CD4-positive, alpha-beta T cell (primary cell): Measurements from ENCODE around the gene CLEC1B. TPM values are rescaled to one million over a fixed set of nuclear protein-coding genes. Genes with fewer than 3 reads are reported as not detected.

Experiments used
- ATAC-seq: fragments of 200-7000 bp; cut with Tn5 transposase; one replicate; pipeline ENCODE4 v1.10.0; 2022; ENCODE audit warnings: mild to moderate bottlenecking; ENCODE audit not compliant: poor library complexity
- CTCF ChIA-PET: fragments of 350-600 bp; sonication (Branson Sonifier 250); formaldehyde crosslinking; loops from one replicate; lab custom pipeline; 2021; ENCODE audit warnings: antibody characterized with exemption, inconsistent platforms; lab: Charles Lee
- POLR2A ChIA-PET: fragments of 350-600 bp; sonication (Branson Sonifier 250); formaldehyde crosslinking; loops from one replicate; lab custom pipeline; 2021; ENCODE audit warnings: antibody characterized with exemption, inconsistent platforms; lab: Charles Lee
- DNase-seq, 14 experiments: peaks; one replicate each; pipeline ENCODE4 v3.0.0-alpha.2; 2013 to 2020; ENCODE audit warnings: mixed read lengths in 2 of 14
- H3K27ac ChIP-seq, 2 donors: one replicate each; pipeline versions ENCODE4 v1.5.1 to v1.7.0; 2013; ENCODE audit warnings: low read length in 2 of 2, low read depth in 1 of 2, mild to moderate bottlenecking in 1 of 2
- H3K27me3 ChIP-seq, 2 experiments: 1 replicate in 1 of 2; 2 replicates in 1 of 2; pipeline versions ENCODE4 v1.6.1 to v1.7.0; 2013; ENCODE audit warnings: low read length in 2 of 2, control low read depth in 1 of 2, mild to moderate bottlenecking in 1 of 2, moderate library complexity in 1 of 2; ENCODE audit not compliant: insufficient read depth in 2 of 2, control insufficient read depth in 1 of 2
- H3K36me3 ChIP-seq: one replicate; pipeline ENCODE4 v1.6.1; 2013; ENCODE audit warnings: low read length, control low read depth; ENCODE audit not compliant: insufficient read depth
- H3K4me1 ChIP-seq: one replicate; pipeline ENCODE4 v1.6.1; 2013; ENCODE audit warnings: low read length, control low read depth; ENCODE audit not compliant: insufficient read depth
- H3K4me3 ChIP-seq: one replicate; pipeline ENCODE4 v1.5.1; 2013; ENCODE audit warnings: mild to moderate bottlenecking, low read length, moderate library complexity
- H3K9me3 ChIP-seq, 2 experiments: 1 replicate in 1 of 2; 2 replicates in 1 of 2; pipeline versions ENCODE4 v1.6.1 to v1.7.0; 2013; ENCODE audit warnings: low read length in 2 of 2, mild to moderate bottlenecking in 2 of 2, control low read depth in 1 of 2, moderate library complexity in 1 of 2; ENCODE audit not compliant: control insufficient read depth in 1 of 2, insufficient read depth in 1 of 2
- H3K27ac Mint-ChIP-seq: one replicate; pipeline ENCODE4 v1.8.0; 2020; ENCODE audit warnings: mixed read lengths
- H3K27me3 Mint-ChIP-seq: one replicate; pipeline ENCODE4 v1.8.0; 2021; ENCODE audit warnings: mixed read lengths
- H3K36me3 Mint-ChIP-seq: one replicate; pipeline ENCODE4 v1.8.0; 2021; ENCODE audit warnings: low read depth, mixed read lengths
- H3K4me1 Mint-ChIP-seq: one replicate; pipeline ENCODE4 v1.8.0; 2021; ENCODE audit warnings: low read depth, mixed read lengths
- H3K4me3 Mint-ChIP-seq: one replicate; pipeline ENCODE4 v1.8.0; 2020; ENCODE audit warnings: mild to moderate bottlenecking, mixed read lengths
- H3K9me3 Mint-ChIP-seq: one replicate; pipeline ENCODE4 v1.8.0; 2020; ENCODE audit warnings: mixed read lengths
- intact Hi-C, 2 experiments: fragments of 100-400 bp; cut with DNase I in 1 of 2; cut with micrococcal nuclease in 1 of 2; formaldehyde crosslinking; loops; one replicate each; pipeline versions ENCODE4 v1.15.1 to v1.9.0; 2023 to 2025; cut with DNase I, micrococcal nuclease
- total RNA-seq, 174 experiments: library from RNA in 2 of 174; stranded (reverse) in 2 of 174; gene quantifications; one replicate each; pipeline ENCODE4 v1.2.3 and lab custom pipeline; 2021 to 2026
- TF ChIP-seq, protein P1 (sequence below): fragments of 200-600 bp; IDR thresholded peaks from one replicate; pipeline ENCODE4 v1.8.0; 2022; ENCODE audit warnings: antibody characterized with exemption, mild to moderate bottlenecking

CLEC1B gene
- total RNA-seq, 2 experiments from 2014 or later: not detected

GRCh38 chr12:10033783-10034545 is 35.0 kb upstream of the CLEC1B start:
- H3K36me3 Mint-ChIP-seq: no peaks in the 10 kb centered on the region
- no peaks in the 10 kb centered on the region for H3K9me3 Mint-ChIP-seq
- CTCF ChIA-PET: no interaction called here
- Histone ChIP-seq H3K36me3 (no peaks in the 10 kb centered on the region), H3K4me1 (no peaks in the 10 kb centered on the region), H3K27me3 (peaks cover 0 to 3% of the 10 kb centered on the region in 2 experiments), H3K27ac (no peak overlapping the region), H3K9me3 (peaks cover 0 to 3% of the 10 kb centered on the region in 2 experiments), H3K4me3 (no peak overlapping the region)
- no peak overlapping the region for H3K27ac Mint-ChIP-seq
- POLR2A ChIA-PET: no interaction called here
- no peak for ATAC-seq
- intact Hi-C loops: no loop called here
- H3K4me1 Mint-ChIP-seq: no peaks in the 10 kb centered on the region
- H3K27me3 Mint-ChIP-seq: no peaks in the 10 kb centered on the region
- H3K4me3 Mint-ChIP-seq: no peak overlapping the region
- DNase-seq: no peak
- TF ChIP-seq, protein P1, sequence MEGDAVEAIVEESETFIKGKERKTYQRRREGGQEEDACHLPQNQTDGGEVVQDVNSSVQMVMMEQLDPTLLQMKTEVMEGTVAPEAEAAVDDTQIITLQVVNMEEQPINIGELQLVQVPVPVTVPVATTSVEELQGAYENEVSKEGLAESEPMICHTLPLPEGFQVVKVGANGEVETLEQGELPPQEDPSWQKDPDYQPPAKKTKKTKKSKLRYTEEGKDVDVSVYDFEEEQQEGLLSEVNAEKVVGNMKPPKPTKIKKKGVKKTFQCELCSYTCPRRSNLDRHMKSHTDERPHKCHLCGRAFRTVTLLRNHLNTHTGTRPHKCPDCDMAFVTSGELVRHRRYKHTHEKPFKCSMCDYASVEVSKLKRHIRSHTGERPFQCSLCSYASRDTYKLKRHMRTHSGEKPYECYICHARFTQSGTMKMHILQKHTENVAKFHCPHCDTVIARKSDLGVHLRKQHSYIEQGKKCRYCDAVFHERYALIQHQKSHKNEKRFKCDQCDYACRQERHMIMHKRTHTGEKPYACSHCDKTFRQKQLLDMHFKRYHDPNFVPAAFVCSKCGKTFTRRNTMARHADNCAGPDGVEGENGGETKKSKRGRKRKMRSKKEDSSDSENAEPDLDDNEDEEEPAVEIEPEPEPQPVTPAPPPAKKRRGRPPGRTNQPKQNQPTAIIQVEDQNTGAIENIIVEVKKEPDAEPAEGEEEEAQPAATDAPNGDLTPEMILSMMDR: no peak

DNA sequence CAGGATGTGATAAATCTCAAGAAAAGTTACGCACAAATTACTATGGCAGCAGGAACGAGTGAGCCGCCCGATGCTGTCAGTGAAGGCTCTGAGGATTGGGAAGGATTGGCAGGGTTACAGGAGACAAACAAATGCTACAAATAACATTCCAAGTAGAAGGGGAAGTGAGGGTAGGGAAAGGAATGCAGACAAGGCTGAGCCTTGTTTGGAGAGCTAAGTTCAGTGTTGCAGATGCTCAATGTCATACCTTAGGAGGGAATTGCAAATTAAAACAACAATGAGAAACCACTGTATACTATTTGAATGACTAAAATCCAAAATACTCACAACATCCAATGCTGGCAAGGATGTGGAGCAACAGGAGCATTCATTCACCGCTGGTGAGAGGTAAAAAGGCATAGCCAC is 32.9 kb upstream of the CLEC1B start:
- H3K9me3 Mint-ChIP-seq: no peaks in the 10 kb centered on the region
- H3K4me1 ChIP-seq: no peaks in the 10 kb centered on the region
- H3K4me3 Mint-ChIP-seq: no peak overlapping the region
- POLR2A ChIA-PET: no interaction called here
- H3K4me3 ChIP-seq: no peak overlapping the region
- CTCF ChIA-PET: no interaction called here
- H3K27ac Mint-ChIP-seq: no peak overlapping the region
- no peaks in the 10 kb centered on the region for H3K36me3 ChIP-seq
- DNase-seq: no peak
- ATAC-seq: no peak
- H3K27ac ChIP-seq: no peak overlapping the region
- H3K9me3 ChIP-seq: peaks cover 0 to 3% of the 10 kb centered on the region in 2 experiments
- TF ChIP-seq, protein P1: no peak
- no peaks in the 10 kb centered on the region for H3K36me3 Mint-ChIP-seq
- intact Hi-C loops: no loop called here
- peaks cover 0 to 3% of the 10 kb centered on the region in 2 experiments for H3K27me3 ChIP-seq
- no peaks in the 10 kb centered on the region for H3K27me3 Mint-ChIP-seq
- H3K4me1 Mint-ChIP-seq: no peaks in the 10 kb centered on the region

GRCh38 chr12:10031321-10031720 is 32.4 kb upstream of the CLEC1B start:
- Histone ChIP-seq H3K4me1 (no peaks in the 10 kb centered on the region), H3K9me3 (peaks cover 0 to 3% of the 10 kb centered on the region in 2 experiments), H3K27me3 (peaks cover 0 to 3% of the 10 kb centered on the region in 2 experiments), H3K4me3 (no peak overlapping the region), H3K27ac (no peak overlapping the region), H3K36me3 (no peaks in the 10 kb centered on the region)
- Mint-ChIP-seq H3K4me3 (no peak overlapping the region), H3K9me3 (no peaks in the 10 kb centered on the region), H3K27ac (no peak overlapping the region), H3K4me1 (no peaks in the 10 kb centered on the region), H3K27me3 (no peaks in the 10 kb centered on the region), H3K36me3 (no peaks in the 10 kb centered on the region)
- intact Hi-C loops: no loop called here
- ATAC-seq (no peak), DNase-seq (no peak)
- ChIA-PET POLR2A (no interaction called here), CTCF (no interaction called here)
- TF ChIP-seq, protein P1: no peak
